Measurements from ENCODE around the gene TUBB1. TPM values are rescaled to one million over a fixed set of nuclear protein-coding genes. Genes with fewer than 3 reads are reported as not detected.
A peak's percentile ranks its signal among the peaks of the same experiment; 100 is the strongest.

Gene TUBB1
- total and polyA plus RNA-seq, 2 of the 4 experiments (the other 2 are of a cell fraction), result not detected

DNA sequence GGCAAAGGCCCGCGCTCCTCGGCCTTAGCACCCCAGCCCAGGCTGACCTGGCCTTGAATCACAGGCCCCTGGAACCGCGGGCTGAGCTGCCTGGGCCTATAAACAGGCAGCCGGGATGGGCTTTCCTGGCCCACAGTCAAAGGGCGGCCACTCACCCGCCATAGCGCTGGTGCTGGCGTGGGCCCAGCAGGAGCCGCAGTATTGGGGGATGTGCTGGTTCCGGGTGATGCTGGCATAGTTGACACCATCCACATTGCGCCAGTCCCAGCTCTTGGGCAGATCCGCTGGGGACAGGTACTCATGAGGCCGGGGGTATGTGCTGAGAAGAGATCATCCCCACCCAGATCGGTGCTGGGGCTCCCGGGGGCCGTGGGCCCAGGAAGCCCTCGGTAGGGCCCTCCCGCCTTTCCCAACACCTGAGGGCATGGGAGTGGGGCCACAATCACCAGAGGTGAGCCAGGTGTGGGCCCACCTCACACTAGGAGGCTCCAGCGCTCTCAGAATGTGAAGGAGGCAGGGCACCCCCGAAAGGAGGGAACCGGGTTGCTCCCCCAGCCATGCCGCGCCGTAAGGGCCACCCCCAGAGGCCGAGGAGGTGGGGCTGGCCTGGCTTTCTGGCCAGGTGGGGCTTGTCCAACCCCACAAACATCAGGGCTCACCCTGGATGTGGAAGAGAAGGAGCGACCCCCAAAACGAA is 12.9 kb upstream of the TUBB1 start:
- peak overlapping the region; percentile 81 for H3K4ac ChIP-seq (ENCODE audit: low read depth, low read length)
- peak overlapping the region; percentile 76 for H3K14ac ChIP-seq (replicated peaks; ENCODE audit: low read depth, low read length)
- POLR2A ChIA-PET (ENCODE audit: unreplicated experiment), result no interaction called here
- intact Hi-C loops (cut with micrococcal nuclease) (no loop called here), dilution Hi-C loops (cut with HindIII; ENCODE audit: low sequenced_read_pairs, unreplicated experiment) (no loop called here), in situ Hi-C loops (cut with MboI; ENCODE audit: low sequenced_read_pairs) (no loop called here)
- H3K27ac ChIP-seq (ENCODE audit: insufficient read depth, low read length), result peak overlapping the region; percentile 33; the same call in 1 of the 2 replicates
- H3K36me3 ChIP-seq (ENCODE audit: control insufficient read depth, insufficient read depth, low read length), result peaks cover 5% of the 10 kb centered on the region
- H3K9ac ChIP-seq (ENCODE audit: low read depth, low read length), result peak overlapping the region; percentile 92
- peak overlapping the region; percentile 86 for H2AK5ac ChIP-seq (ENCODE audit: low read depth, low read length)
- H3K18ac ChIP-seq (ENCODE audit: low read depth, low read length), result no peak overlapping the region; the same call in 1 of the 2 replicates
- no peak overlapping the region for H3K56ac ChIP-seq (ENCODE audit: extremely low read depth, insufficient read depth, low read length)
- H3K27me3 ChIP-seq (ENCODE audit: control insufficient read depth, insufficient read depth, low read length), result no peaks in the 10 kb centered on the region
- peak overlapping the region; percentile 46 for H2BK120ac ChIP-seq (ENCODE audit: low read depth, low read length)
- CTCF ChIA-PET, result no interaction called here
- H2BK20ac ChIP-seq (ENCODE audit: low read depth, low read length), result no peak overlapping the region; the same call in 1 of the 2 replicates
- peak overlapping the region; percentile 66 for H3K4me3 ChIP-seq (ENCODE audit: insufficient read depth, low read depth, low read length)
- peak overlapping the region; percentile 94 for H2AFZ ChIP-seq (replicated peaks; ENCODE audit: low read length, poor library complexity)
- no peak for DNase-seq
- peak overlapping the region; percentile 1 for H2BK5ac ChIP-seq (ENCODE audit: low read depth, low read length, poor library complexity, severe bottlenecking)
- BruUV-seq (replicated peaks), result no TSS peak
- H4K91ac ChIP-seq (ENCODE audit: insufficient read depth, low read depth, low read length), result peak overlapping the region; percentile 23
- H3K9me1 ChIP-seq (ENCODE audit: insufficient read depth, low read length), result peaks cover 15% of the 10 kb centered on the region; the same call in 1 of the 2 replicates
- H4K20me1 ChIP-seq (ENCODE audit: insufficient read depth, low read length), result no peaks in the 10 kb centered on the region; the same call in 1 of the 2 replicates
- peak overlapping the region; percentile 89 for H3K4me2 ChIP-seq (ENCODE audit: low read depth, low read length)
- 83% methylated on average over 8 of the region's 29 CpGs; no CpG with 5 or more reads in 1 of the 2 experiments for WGBS, 2 experiments (ENCODE audit: extremely low coverage in 2 of 2, insufficient read length in 1 of 2)
- peak overlapping the region; percentile 85 for H2AK9ac ChIP-seq (replicated peaks; ENCODE audit: low read depth, low read length, poor library complexity)
- H3K23ac ChIP-seq (ENCODE audit: low read depth, low read length), result peak overlapping the region; percentile 88
- H4K8ac ChIP-seq (ENCODE audit: low read depth in 2 of 2, low read length in 2 of 2), result peak overlapping the region; percentile 86 to 99
- no peaks in the 10 kb centered on the region for H3K9me3 ChIP-seq (ENCODE audit: control insufficient read depth, insufficient read depth, low read length)
- H4K5ac ChIP-seq (ENCODE audit: low read depth, low read length), result peak overlapping the region; percentile 83
- ATAC-seq (ENCODE audit: low read depth), result peak; percentile 8; the same call in 1 of the 2 replicates
- H2BK15ac ChIP-seq (ENCODE audit: low read depth, low read length), result no peak overlapping the region
- H3K4me1 ChIP-seq (ENCODE audit: control insufficient read depth, insufficient read depth, low read length), result peaks cover 18% of the 10 kb centered on the region
- peaks cover 10 to 35% of the 10 kb centered on the region in 2 experiments; a peak in 3 of 4 replicates for H3K79me1 ChIP-seq (ENCODE audit: low read depth in 1 of 2, low read length in 2 of 2)
- TF ChIP-seq, protein P1, sequence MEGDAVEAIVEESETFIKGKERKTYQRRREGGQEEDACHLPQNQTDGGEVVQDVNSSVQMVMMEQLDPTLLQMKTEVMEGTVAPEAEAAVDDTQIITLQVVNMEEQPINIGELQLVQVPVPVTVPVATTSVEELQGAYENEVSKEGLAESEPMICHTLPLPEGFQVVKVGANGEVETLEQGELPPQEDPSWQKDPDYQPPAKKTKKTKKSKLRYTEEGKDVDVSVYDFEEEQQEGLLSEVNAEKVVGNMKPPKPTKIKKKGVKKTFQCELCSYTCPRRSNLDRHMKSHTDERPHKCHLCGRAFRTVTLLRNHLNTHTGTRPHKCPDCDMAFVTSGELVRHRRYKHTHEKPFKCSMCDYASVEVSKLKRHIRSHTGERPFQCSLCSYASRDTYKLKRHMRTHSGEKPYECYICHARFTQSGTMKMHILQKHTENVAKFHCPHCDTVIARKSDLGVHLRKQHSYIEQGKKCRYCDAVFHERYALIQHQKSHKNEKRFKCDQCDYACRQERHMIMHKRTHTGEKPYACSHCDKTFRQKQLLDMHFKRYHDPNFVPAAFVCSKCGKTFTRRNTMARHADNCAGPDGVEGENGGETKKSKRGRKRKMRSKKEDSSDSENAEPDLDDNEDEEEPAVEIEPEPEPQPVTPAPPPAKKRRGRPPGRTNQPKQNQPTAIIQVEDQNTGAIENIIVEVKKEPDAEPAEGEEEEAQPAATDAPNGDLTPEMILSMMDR (conservative IDR thresholded peaks at IDR 0.05; ENCODE audit: low read depth, low read length), result no peak
- TF ChIP-seq, protein P2, sequence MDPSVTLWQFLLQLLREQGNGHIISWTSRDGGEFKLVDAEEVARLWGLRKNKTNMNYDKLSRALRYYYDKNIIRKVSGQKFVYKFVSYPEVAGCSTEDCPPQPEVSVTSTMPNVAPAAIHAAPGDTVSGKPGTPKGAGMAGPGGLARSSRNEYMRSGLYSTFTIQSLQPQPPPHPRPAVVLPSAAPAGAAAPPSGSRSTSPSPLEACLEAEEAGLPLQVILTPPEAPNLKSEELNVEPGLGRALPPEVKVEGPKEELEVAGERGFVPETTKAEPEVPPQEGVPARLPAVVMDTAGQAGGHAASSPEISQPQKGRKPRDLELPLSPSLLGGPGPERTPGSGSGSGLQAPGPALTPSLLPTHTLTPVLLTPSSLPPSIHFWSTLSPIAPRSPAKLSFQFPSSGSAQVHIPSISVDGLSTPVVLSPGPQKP (IDR thresholded peaks at IDR 0.05; ENCODE audit: borderline replicate concordance, low read depth, low read length), result no peak
- TF ChIP-seq CHD1 (IDR thresholded peaks at IDR 0.05; ENCODE audit: low read depth, low read length) (no peak), MAFK (IDR thresholded peaks at IDR 0.05; ENCODE audit: low read depth, low read length) (no peak), FOS (IDR thresholded peaks at IDR 0.05; ENCODE audit: low read depth, low read length) (no peak), MAZ (IDR thresholded peaks at IDR 0.05; ENCODE audit: borderline replicate concordance, low read depth, low read length) (no peak), MXI1 (IDR thresholded peaks at IDR 0.05; ENCODE audit: borderline replicate concordance, low read depth, low read length) (no peak), CEBPB (IDR thresholded peaks at IDR 0.05; ENCODE audit: low read depth, low read length) (no peak), POLR2A (IDR thresholded peaks at IDR 0.05; ENCODE audit: low read depth, low read length) (no peak), RAD21 (IDR thresholded peaks at IDR 0.05; ENCODE audit: low read length) (no peak), RCOR1 (IDR thresholded peaks at IDR 0.05; ENCODE audit: insufficient replicate concordance, low read length) (no peak), NFE2L2 (IDR thresholded peaks at IDR 0.05; ENCODE audit: low read depth, low read length) (no peak), SMC3 (IDR thresholded peaks at IDR 0.05; ENCODE audit: low read depth, low read length) (no peak), RFX5 (IDR thresholded peaks at IDR 0.05; ENCODE audit: low read depth, low read length) (no peak)
- TF ChIP-seq, protein P3, sequence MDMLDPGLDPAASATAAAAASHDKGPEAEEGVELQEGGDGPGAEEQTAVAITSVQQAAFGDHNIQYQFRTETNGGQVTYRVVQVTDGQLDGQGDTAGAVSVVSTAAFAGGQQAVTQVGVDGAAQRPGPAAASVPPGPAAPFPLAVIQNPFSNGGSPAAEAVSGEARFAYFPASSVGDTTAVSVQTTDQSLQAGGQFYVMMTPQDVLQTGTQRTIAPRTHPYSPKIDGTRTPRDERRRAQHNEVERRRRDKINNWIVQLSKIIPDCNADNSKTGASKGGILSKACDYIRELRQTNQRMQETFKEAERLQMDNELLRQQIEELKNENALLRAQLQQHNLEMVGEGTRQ (IDR thresholded peaks at IDR 0.05; ENCODE audit: low read depth, low read length), result no peak

All from IMR-90 (cell line).